Neural progenitor cell (in vitro differentiated cells): ENCODE results near the gene EZR.

ENCODE experiments used
- EZH2 ChIP-seq: fragments of 200-600 bp; sonication (generic); IDR thresholded peaks from 2 replicates; pipeline ENCODE4 v1.6.1; 2017; ENCODE audit warnings: antibody characterized with exemption, mild to moderate bottlenecking, moderate library complexity
- EZH2phosphoT487 ChIP-seq: fragments of 200-600 bp; sonication (generic); IDR thresholded peaks from 2 replicates; pipeline ENCODE4 v1.6.1; 2017; ENCODE audit warnings: antibody characterized with exemption
- TF ChIP-seq, protein P1 (sequence below): fragments of 200-600 bp; sonication (generic); IDR thresholded peaks from 2 replicates; pipeline ENCODE4 v1.5.1; 2017; ENCODE audit warnings: antibody characterized with exemption, mild to moderate bottlenecking

GRCh38 chr6:158834675-158835385, 15.7 kb upstream of the EZR start:
- TF ChIP-seq, protein P1, sequence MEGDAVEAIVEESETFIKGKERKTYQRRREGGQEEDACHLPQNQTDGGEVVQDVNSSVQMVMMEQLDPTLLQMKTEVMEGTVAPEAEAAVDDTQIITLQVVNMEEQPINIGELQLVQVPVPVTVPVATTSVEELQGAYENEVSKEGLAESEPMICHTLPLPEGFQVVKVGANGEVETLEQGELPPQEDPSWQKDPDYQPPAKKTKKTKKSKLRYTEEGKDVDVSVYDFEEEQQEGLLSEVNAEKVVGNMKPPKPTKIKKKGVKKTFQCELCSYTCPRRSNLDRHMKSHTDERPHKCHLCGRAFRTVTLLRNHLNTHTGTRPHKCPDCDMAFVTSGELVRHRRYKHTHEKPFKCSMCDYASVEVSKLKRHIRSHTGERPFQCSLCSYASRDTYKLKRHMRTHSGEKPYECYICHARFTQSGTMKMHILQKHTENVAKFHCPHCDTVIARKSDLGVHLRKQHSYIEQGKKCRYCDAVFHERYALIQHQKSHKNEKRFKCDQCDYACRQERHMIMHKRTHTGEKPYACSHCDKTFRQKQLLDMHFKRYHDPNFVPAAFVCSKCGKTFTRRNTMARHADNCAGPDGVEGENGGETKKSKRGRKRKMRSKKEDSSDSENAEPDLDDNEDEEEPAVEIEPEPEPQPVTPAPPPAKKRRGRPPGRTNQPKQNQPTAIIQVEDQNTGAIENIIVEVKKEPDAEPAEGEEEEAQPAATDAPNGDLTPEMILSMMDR = no peak
- TF ChIP-seq EZH2 (no peak), EZH2phosphoT487 (no peak)
